Measurements from ENCODE around the gene UBE2R2.

GRCh38 chr9:33943389-33943788, 126.4 kb downstream of the UBE2R2 start:
- TF ChIP-seq CEBPB (IDR thresholded peaks at IDR 0.05; ENCODE audit: low read depth, low read length) = no peak
- no peak for TF ChIP-seq MAX (IDR thresholded peaks at IDR 0.05)
- TF ChIP-seq E2F6 (IDR thresholded peaks at IDR 0.05) = no peak
